GM18505 (cell line): ENCODE measurements around the gene ZNF784.

ENCODE experiments used
- ATAC-seq: cut with Tn5 transposase; IDR thresholded peaks from one replicate; pipeline ENCODE4 v1.9.1; 2021; ENCODE audit not compliant: unreplicated experiment
- POLR2A ChIP-seq: IDR thresholded peaks from 4 replicates; pipeline ENCODE4 v1.6.1; 2011; ENCODE audit warnings: borderline replicate concordance; ENCODE audit not compliant: insufficient read depth, insufficient read length; ENCODE audit errors: extremely low read depth

ZNF784 gene

GRCh38 chr19:55632463-55632834 is 8.1 kb upstream of the ZNF784 start:
- TF ChIP-seq POLR2A, result no peak
- no peak for ATAC-seq

GRCh38 chr19:55626350-55626749 is 2.0 kb upstream of the ZNF784 start:
- no peak for ATAC-seq
- TF ChIP-seq POLR2A, result no peak

GRCh38 chr19:55625004-55625326 is 599 bp upstream of the ZNF784 start:
- no peak for TF ChIP-seq POLR2A
- no peak for ATAC-seq

- ATAC-seq, result no peak
- TF ChIP-seq POLR2A, result no peak
These were observed 805 bp downstream of the ZNF784 start for GRCh38 chr19:55623561-55623960.

- no peak for TF ChIP-seq POLR2A
- no peak for ATAC-seq
These were observed 1.2 kb downstream of the ZNF784 start for GRCh38 chr19:55623130-55623529.

GRCh38 chr19:55622242-55622969 is 2.0 kb downstream of the ZNF784 start:
- ATAC-seq, result no peak
- no peak for TF ChIP-seq POLR2A

GRCh38 chr19:55621673-55622231 is 2.6 kb downstream of the ZNF784 start:
- ATAC-seq, result no peak
- TF ChIP-seq POLR2A, result no peak

- no peak for TF ChIP-seq POLR2A
- no peak for ATAC-seq
These were observed 3.1 kb downstream of the ZNF784 start for GRCh38 chr19:55621205-55621672.

- no peak for TF ChIP-seq POLR2A
- no peak for ATAC-seq
These were observed 3.8 kb downstream of the ZNF784 start for GRCh38 chr19:55620410-55621204.

- no peak for TF ChIP-seq POLR2A
- no peak for ATAC-seq
These were observed 5.1 kb downstream of the ZNF784 start for GRCh38 chr19:55619286-55619685.

GRCh38 chr19:55618426-55618825 is 5.9 kb downstream of the ZNF784 start:
- ATAC-seq, result no peak
- no peak for TF ChIP-seq POLR2A

- TF ChIP-seq POLR2A, result no peak
- no peak for ATAC-seq
These were observed 6.9 kb downstream of the ZNF784 start for GRCh38 chr19:55617426-55617825.

- no peak for TF ChIP-seq POLR2A
- ATAC-seq, result no peak
These were observed 7.9 kb downstream of the ZNF784 start for GRCh38 chr19:55616395-55616875.

GRCh38 chr19:55615543-55616394 is 8.6 kb downstream of the ZNF784 start:
- no peak for ATAC-seq

More at GRCh38 chr19:55615543-55616394, 8.6 kb downstream of the ZNF784 start:
- TF ChIP-seq POLR2A, result no peak
